AG09319 (cell line): ENCODE measurements around the gene APLF.
"Not testable (repeated sequence)": the region's sequence is repeated elsewhere in the genome, so short reads cannot be mapped to it uniquely, and the experiment has no call there.

Experiments
- DNase-seq: peaks from one replicate; pipeline ENCODE4 v3.0.0-alpha.2; 2010; ENCODE audit warnings: low read depth; ENCODE audit errors: extremely low read depth
- TF ChIP-seq, protein P1 (sequence below): IDR thresholded peaks from 2 replicates; pipeline ENCODE4 v1.5.1; 2011; ENCODE audit warnings: low read depth, mild to moderate bottlenecking, inconsistent platforms, low read length, moderate library complexity

The APLF gene

DNA sequence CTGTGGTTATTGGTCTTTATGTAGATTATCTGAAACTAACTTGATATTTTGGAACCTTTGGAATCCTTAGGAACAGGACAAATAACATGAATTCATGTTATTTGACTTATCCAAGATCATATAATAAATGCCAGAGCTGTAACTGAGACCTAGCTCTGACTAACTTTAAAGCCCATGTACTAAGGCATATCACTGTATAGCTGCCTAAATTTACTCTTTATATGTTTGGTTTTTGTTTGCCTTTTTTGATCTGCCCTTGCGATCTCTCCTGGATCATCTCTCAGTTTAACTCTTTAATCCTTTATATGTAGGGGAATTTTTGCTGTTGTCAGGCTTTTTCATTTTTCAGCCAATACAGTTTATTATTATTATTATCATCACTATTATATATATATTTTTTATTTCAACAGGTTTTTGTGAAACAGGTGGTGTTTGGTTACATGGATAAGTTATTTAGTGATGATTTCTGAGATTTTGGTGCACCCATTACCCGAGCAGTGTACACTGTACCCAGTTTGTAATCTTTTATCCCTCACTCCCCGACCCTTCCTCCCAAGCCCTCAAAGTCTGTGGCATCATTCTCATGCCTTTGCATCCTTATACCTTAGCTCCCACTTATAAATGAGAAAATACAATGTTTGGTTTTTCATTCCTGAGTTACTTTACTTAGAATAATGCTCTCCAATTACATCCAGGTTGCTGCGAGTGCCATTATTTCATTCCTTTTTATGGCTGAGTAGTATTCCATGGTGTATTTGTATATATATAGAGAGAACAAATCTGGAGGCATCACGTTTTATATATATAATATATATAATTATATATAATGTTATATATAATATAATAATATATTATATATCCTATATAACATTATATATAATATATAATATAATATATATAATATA is 48.9 kb downstream of the APLF start:
- TF ChIP-seq, protein P1, sequence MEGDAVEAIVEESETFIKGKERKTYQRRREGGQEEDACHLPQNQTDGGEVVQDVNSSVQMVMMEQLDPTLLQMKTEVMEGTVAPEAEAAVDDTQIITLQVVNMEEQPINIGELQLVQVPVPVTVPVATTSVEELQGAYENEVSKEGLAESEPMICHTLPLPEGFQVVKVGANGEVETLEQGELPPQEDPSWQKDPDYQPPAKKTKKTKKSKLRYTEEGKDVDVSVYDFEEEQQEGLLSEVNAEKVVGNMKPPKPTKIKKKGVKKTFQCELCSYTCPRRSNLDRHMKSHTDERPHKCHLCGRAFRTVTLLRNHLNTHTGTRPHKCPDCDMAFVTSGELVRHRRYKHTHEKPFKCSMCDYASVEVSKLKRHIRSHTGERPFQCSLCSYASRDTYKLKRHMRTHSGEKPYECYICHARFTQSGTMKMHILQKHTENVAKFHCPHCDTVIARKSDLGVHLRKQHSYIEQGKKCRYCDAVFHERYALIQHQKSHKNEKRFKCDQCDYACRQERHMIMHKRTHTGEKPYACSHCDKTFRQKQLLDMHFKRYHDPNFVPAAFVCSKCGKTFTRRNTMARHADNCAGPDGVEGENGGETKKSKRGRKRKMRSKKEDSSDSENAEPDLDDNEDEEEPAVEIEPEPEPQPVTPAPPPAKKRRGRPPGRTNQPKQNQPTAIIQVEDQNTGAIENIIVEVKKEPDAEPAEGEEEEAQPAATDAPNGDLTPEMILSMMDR, result no peak
- DNase-seq, result no peak

DNA sequence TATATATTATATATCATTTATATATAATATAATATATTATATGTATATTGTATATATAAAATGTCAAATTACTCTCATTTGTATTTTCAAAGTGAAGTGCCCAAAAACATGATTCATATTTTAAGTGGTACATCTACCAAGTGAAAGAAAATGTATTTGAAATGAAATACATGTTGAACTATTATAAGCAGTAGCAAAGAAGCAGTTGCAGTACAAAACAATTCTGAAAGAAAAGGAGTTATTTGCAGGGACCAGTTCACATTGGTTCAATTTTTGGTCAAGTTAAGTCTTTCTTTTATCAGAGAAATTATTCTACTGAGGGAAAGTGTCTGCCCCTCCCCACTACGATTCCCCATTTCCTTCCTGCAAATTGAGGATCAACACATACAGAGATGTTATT is 51.9 kb downstream of the APLF start:
- DNase-seq, result no peak
- TF ChIP-seq, protein P1, result no peak

DNA sequence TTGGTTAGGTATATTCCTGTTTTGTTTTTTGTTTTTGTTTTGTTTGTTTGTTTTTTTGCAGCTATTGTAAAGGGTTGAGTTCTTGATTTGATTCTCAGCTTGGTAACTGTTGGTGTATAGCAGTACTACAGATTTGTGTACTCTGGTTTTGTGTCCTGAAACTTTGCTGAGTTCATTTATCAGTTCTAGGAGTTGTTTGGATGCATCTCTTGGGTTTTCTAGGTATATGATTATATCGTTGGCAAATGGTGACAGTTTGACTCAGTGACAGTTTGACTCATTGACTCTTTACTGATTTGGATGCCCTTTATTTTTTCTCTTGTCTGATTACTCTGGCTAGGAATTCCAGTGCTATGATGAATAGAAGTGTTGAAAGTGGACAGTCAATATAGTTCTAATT is 53.7 kb downstream of the APLF start:
- DNase-seq, result no peak
- TF ChIP-seq, protein P1, result no peak

DNA sequence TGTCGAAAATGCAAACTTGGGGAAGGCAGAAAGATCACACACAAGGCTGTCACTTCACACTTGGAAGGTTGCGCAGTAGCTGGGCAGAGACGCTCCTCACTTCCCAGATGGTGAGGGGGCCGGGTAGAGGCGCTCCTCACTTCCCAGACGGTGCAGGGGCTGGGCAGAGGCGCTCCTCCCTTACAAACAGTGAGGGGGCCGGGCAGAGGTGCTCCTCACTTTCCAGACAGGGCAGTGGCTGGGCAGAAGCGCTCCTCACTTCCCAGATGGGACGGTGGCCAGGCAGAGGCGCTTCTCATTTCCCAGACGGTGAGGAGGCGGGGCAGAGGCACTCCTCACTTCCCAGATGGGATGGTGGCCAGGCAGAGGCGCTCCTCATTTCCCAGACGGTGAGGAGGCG is 59.6 kb downstream of the APLF start:
- not testable (repeated sequence) for DNase-seq

DNA sequence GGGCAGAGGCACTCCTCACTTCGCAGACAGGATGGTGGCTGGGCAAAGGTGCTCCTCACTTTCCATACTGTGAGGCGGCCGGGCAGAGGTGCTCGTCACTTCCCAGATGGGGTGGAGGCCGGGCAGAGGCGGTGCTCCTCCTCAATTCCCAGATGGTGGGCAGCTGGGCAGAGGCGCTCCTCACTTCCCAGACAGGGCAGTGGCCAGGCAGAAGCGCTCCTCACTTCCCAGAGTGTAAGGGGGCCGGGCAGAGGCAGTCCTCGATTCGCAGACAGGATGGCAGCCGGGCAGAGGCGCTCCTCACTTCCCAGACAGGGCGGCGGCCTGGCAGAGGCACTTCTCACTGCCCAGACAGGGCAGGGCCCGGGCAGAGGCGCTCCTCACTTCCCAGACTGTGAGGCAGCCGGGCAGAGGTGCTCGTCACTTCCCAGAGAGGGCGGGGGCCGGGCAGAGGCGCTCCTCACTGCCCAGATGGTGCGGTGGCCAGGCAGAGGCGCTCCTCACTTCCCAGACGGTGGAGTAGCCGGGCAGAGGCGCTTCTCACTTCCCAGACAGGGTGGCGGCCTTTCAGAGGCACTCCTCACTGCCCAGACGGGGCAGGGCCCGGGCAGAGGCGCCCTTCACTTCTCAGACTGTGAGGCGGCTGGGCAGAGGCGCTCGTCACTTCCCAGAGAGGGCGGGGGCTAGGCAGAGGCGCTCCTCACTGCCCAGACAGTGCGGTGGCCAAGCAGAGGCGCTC is 60.1 kb downstream of the APLF start:
- DNase-seq, result not testable (repeated sequence)

DNA sequence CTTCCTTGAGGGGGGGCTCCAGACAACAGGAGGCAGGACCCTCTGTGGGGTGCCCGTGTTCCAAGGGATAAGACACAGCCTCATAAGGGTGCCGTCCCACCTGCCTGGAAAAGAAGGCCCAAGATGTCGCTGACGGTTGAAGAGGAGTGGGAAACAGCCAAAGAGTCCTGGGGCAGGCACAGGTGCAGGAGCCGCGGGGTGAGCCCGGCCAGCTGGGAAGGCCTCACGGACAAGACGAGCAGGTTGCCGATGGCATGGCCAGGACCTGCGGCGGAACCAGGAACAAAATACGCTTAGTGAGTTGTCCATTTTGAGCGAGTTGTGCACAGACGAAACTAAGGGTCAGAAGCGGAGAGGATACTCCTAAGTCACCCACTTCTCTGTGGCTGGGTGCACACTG is 61.8 kb downstream of the APLF start:
- DNase-seq, result not testable (repeated sequence)

DNA sequence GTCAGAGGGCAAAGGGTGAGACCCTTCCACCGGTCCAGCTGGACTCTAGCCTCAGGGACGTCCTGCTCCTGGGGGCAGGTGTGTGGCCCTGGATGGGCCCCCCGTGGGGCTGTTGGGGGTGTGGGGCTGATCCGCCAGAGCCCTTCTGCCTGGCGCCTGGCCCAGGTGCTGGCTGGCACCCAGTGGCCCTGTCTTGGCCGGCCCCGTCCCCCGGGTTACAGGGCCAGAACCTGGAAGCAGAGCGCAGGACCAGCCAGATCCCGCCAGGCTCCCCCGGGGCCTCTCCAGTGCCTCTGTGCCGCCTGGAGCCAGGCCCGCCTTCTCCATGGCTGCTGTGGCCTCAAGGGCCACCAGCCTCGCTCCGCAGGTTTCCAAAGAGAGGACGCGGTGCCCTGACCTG is 62.3 kb downstream of the APLF start:
- DNase-seq, result not testable (repeated sequence)

DNA sequence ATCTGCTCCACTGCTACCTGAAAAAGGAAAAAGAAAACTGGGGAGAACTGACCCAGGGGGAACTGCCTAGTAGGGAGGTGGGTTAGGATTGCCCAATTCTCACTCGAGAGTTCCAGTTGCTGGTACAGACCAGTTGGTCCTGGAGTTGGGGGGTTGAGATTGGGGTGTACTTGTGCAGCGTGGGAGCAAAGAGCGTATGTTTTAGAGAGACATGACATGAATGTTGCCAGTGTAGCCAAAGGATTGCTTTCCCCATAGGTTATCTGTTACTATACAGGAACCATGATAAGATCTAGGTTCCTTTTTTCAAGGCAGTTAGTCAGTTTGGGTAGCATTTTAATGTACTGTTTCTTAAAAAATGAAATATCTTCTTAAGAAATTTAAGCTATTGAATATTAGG is 68.6 kb downstream of the APLF start:
- DNase-seq, result no peak
- TF ChIP-seq, protein P1, result no peak

DNA sequence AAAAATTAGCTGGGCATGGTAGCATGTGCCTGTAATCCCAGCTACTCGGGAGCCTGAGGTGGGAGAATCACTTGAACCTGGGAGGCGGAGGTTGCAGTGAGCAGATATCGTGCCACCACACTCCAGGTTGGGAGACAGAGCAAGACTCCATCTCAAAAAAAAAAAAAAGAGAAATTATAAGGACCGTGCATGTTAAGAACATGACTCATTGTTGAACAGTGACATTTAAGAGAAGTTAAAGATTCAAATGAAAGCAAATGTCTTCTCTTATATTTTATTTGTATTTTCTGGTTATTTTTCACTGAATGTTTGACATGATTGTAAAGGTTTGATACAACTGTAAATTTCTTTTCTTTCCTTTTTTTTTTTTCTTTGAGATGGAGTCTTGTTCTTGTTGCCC is 69.6 kb downstream of the APLF start:
- TF ChIP-seq, protein P1, result no peak
- no peak for DNase-seq
